A549 (cell line): ENCODE results near the gene PCDHA5. TPM values are rescaled to one million over a fixed set of nuclear protein-coding genes. Genes with fewer than 3 reads are reported as not detected.
"Not testable (repeated sequence)": the region's sequence is repeated elsewhere in the genome, so short reads cannot be mapped to it uniquely, and the experiment has no call there.

ENCODE experiments used
- ATAC-seq, 2 experiments: fragments of 200-7000 bp in 1 of 2; fragments of >200 bp in 1 of 2; cut with Nextera tagmentation in 1 of 2; cut with Tn5 transposase in 1 of 2; 3 replicates each; pipeline versions ENCODE4 v1.8.0 to v1.9.1; 2018 to 2020; ENCODE audit warnings: mild to moderate bottlenecking in 1 of 2, moderate library complexity in 1 of 2
- CTCF ChIA-PET: fragments of 300-600 bp; sonication (Branson Sonifier 250); formaldehyde crosslinking; extraction: SDS; loops from one replicate; lab custom pipeline; 2021; ENCODE audit warnings: antibody characterized with exemption, inconsistent platforms; lab: Yijun Ruan, JAX
- POLR2A ChIA-PET: fragments of 350-600 bp; formaldehyde crosslinking; extraction: SDS; loops from one replicate; lab custom pipeline; 2021; ENCODE audit warnings: antibody characterized with exemption, inconsistent platforms; lab: Yijun Ruan, JAX
- DNase-seq, 2 experiments: peaks; one replicate each; pipeline versions ENCODE4 v3.0.0 to v3.0.0-alpha.2; 2011 to 2016; ENCODE audit warnings: low read depth in 1 of 2, low spot score in 1 of 2
- FAIRE-seq: peaks from 2 replicates; lab custom pipeline; 2011; peaks lifted over from hg19 to GRCh38; lab: Jason Lieb, UNC
- H3K27ac ChIP-seq, 2 experiments: fragments of >200 bp; sonication (Bioruptor Twin); formaldehyde crosslinking; 3 replicates each; pipeline ENCODE4 v1.5.1; 2016 to 2017
- H3K4me1 ChIP-seq: fragments of >200 bp; sonication (Bioruptor Twin); formaldehyde crosslinking; 3 replicates; pipeline ENCODE4 v1.6.1; 2016
- H3K4me2 ChIP-seq: fragments of >200 bp; sonication (Bioruptor Twin); formaldehyde crosslinking; 3 replicates; pipeline ENCODE4 v1.6.1; 2016
- H3K4me3 ChIP-seq: fragments of >200 bp; sonication (Bioruptor Twin); formaldehyde crosslinking; 3 replicates; pipeline ENCODE4 v1.5.1; 2016
- H3K9me3 ChIP-seq: fragments of >200 bp; sonication (Bioruptor Twin); formaldehyde crosslinking; 3 replicates; pipeline ENCODE4 v1.6.1; 2016
- BHLHE40 ChIP-seq: IDR thresholded peaks from 2 replicates; pipeline ENCODE4 v1.6.1; 2012; ENCODE audit warnings: low read depth, low read length, inconsistent platforms
- CBX2 ChIP-seq: fragments of 200-600 bp; sonication (generic); IDR thresholded peaks from 2 replicates; pipeline ENCODE4 v1.6.1; 2016; ENCODE audit warnings: low read depth, mild to moderate bottlenecking, borderline replicate concordance
- CTCF ChIP-seq: fragments of >200 bp; sonication (Bioruptor Twin); formaldehyde crosslinking; IDR thresholded peaks from 3 replicates; pipeline ENCODE4 v1.5.1; 2016
- EHF ChIP-seq: fragments of 250-450 bp; sonication (Bioruptor Pico); IDR thresholded peaks from 2 replicates; pipeline ENCODE4 v1.5.0; 2020; ENCODE audit warnings: mild to moderate bottlenecking
- EHMT2 ChIP-seq: fragments of 200-600 bp; sonication (generic); IDR thresholded peaks from 2 replicates; pipeline ENCODE4 v1.6.1; 2016; ENCODE audit warnings: antibody characterized with exemption, low read depth, mild to moderate bottlenecking, moderate library complexity
- EP300 ChIP-seq, 2 experiments: fragments of >200 bp; sonication (Bioruptor Twin); formaldehyde crosslinking; IDR thresholded peaks; 2 replicates in 1 of 2; 3 replicates in 1 of 2; pipeline ENCODE4 v1.6.1; 2016 to 2017
- GATA3 ChIP-seq: IDR thresholded peaks from 2 replicates; pipeline ENCODE4 v1.6.1; 2012; ENCODE audit warnings: borderline replicate concordance
- MAFK ChIP-seq: fragments of 450-650 bp; IDR thresholded peaks from 2 replicates; pipeline ENCODE4 v1.6.1; 2014; ENCODE audit not compliant: partially characterized antibody
- MAZ ChIP-seq: fragments of 150-350 bp; IDR thresholded peaks from 2 replicates; pipeline ENCODE4 v1.6.1; 2014; ENCODE audit warnings: antibody characterized with exemption, low read depth, low read length, borderline replicate concordance
- NPAS2 ChIP-seq: fragments of 250-450 bp; sonication (Bioruptor Pico); IDR thresholded peaks from 2 replicates; pipeline ENCODE4 v1.8.0; 2022; ENCODE audit warnings: mild to moderate bottlenecking, moderate library complexity, borderline replicate concordance
- RAD21 ChIP-seq, 2 experiments: fragments of >200 bp in 1 of 2; sonication (Bioruptor Twin) in 1 of 2; formaldehyde crosslinking in 1 of 2; IDR thresholded peaks in 1 of 2; conservative IDR thresholded peaks in 1 of 2; 2 replicates in 1 of 2; 3 replicates in 1 of 2; pipeline ENCODE4 v1.6.1; 2012 to 2018; ENCODE audit warnings: inconsistent platforms in 1 of 2
- RARB ChIP-seq: fragments of 250-450 bp; sonication (Bioruptor Pico); IDR thresholded peaks from 2 replicates; pipeline ENCODE4 v1.8.0; 2021; ENCODE audit warnings: mild to moderate bottlenecking, moderate library complexity
- ZC3H11A ChIP-seq: fragments of 450-650 bp; IDR thresholded peaks from 2 replicates; pipeline ENCODE4 v1.6.1; 2014; ENCODE audit warnings: antibody characterized with exemption, mild to moderate bottlenecking
- WGBS: methylation state at CpG from one replicate; pipeline ENCODE4 v1.1.6; 2017; ENCODE audit errors: missing lambda C conversion rate; 5-methylcytosine and 5-hydroxymethylcytosine counted together
- polyA plus RNA-seq, 4 experiments: library from polyadenylated mRNA; depleted of rRNA in 3 of 4; stranded (reverse); fragments of >200 nt; fragmentation: RNase III in 1 of 4; extraction: RNeasy Plus Mini Kit Qiagen cat#74134 plus additional on column Dnase treatment in 1 of 4; gene quantifications; 2 replicates in 3 of 4; 3 replicates in 1 of 4; pipeline ENCODE4 v1.2.3, GENCODE V29; 2011 to 2017

The PCDHA5 gene
- polyA plus RNA-seq, 2 of the 4 experiments (the other 2 are of a cell fraction) = 0.32 to 0.84 TPM

- DNase-seq = peak; percentile 29 to 46
- peak in 1 of 2 experiments; percentile 56; a peak in 2 of 6 replicates for ATAC-seq
- CTCF ChIA-PET = interaction anchor here (0.6 to 2.1 kb wide), 6 partner anchors 9 to 255 kb away, joined by 3 to 9 read pairs (median 4); partner anchors contain the start of gene PCDHA2
These were observed 35.3 kb upstream of the PCDHA5 start, which contains the start of gene PCDHA1 for GRCh38 chr5:140785905-140786686. Gene PCDHA1 (plus strand): TSS chr5:140786140.

GRCh38 chr5:140787422-140787821, 34.0 kb upstream of the PCDHA5 start:
- H3K4me1 ChIP-seq, H3K27ac ChIP-seq, H3K4me2 ChIP-seq, POLR2A ChIA-PET, FAIRE-seq, H3K4me3 ChIP-seq, ATAC-seq, DNase-seq: not testable (repeated sequence)
- CTCF ChIA-PET = interaction anchor here (2.1 kb wide), 1 partner anchor 254 kb away, joined by 9 read pairs; no protein-coding TSS in a partner anchor
- peaks cover 45% of the 10 kb centered on the region for H3K9me3 ChIP-seq
- WGBS = 85% methylated on average over 44 of the region's 44 CpGs

More at GRCh38 chr5:140785905-140786686, 35.3 kb upstream of the PCDHA5 start, which contains the start of gene PCDHA1:
- no peaks in the 10 kb centered on the region for H3K4me1 ChIP-seq
- peak within 1 kb of the TSS; percentile 44; the same call in 2 of the 3 replicates for H3K4me2 ChIP-seq
- POLR2A ChIA-PET = no interaction called here
- peak; percentile 85 for FAIRE-seq
- H3K9me3 ChIP-seq = peaks cover 48% of the 10 kb centered on the region
- WGBS = 25% methylated on average over 29 of the region's 29 CpGs
- TF ChIP-seq RAD21 (conservative IDR thresholded peaks at IDR 0.05 in 1 of 2, IDR thresholded peaks at IDR 0.05 in 1 of 2) (peak in 1 of 2 experiments; percentile 29; a peak in 2 of 5 replicates), BHLHE40 (no peak), EHF (no peak), MAZ (no peak), MAFK (no peak), CTCF (peak; percentile 23; the same call in 2 of the 3 replicates), EP300 (IDR thresholded peaks at IDR 0.05) (no peak)
- H3K27ac ChIP-seq = no peak within 1 kb of the TSS
- no peak within 1 kb of the TSS for H3K4me3 ChIP-seq

- DNase-seq, H3K4me2 ChIP-seq, FAIRE-seq, ATAC-seq, H3K4me1 ChIP-seq, CTCF ChIA-PET, POLR2A ChIA-PET, H3K4me3 ChIP-seq, H3K27ac ChIP-seq: not testable (repeated sequence)
- 85% methylated on average over 69 of the region's 70 CpGs for WGBS
- peaks cover 43% of the 10 kb centered on the region for H3K9me3 ChIP-seq
These were observed 33.4 kb upstream of the PCDHA5 start for GRCh38 chr5:140787849-140788504.

GRCh38 chr5:140791089-140791488, 30.3 kb upstream of the PCDHA5 start:
- Histone ChIP-seq H3K27ac (no peak overlapping the region), H3K9me3 (peaks cover 36% of the 10 kb centered on the region), H3K4me3 (no peak overlapping the region), H3K4me1 (no peaks in the 10 kb centered on the region)
- ChIA-PET POLR2A (no interaction called here), CTCF (no interaction called here)
- 10% methylated on average over 2 of the region's 2 CpGs for WGBS
- no peak for FAIRE-seq
- TF ChIP-seq NPAS2 (no peak), ZC3H11A (no peak), EHF (no peak), CBX2 (no peak), RARB (no peak), GATA3 (no peak), EHMT2 (no peak)
- TF ChIP-seq, all 56 proteins: peak for 0
- DNase-seq = no peak
- H3K4me2 ChIP-seq = no peak overlapping the region
- ATAC-seq = no peak
